OCI-LY3 (cell line): ENCODE data around the gene TRIM31.

Experiments
- H2AFZ ChIP-seq: fragments of 200-600, 300-600 bp; shearing (Covaris generic); 2 replicates; pipeline ENCODE4 v1.6.0; 2014; ENCODE audit warnings: antibody characterized with exemption, low read depth, low read length
- H3K27ac ChIP-seq: fragments of 200-600, 300-600 bp; sonication (generic); 2 replicates; pipeline ENCODE4 v1.5.1; 2014; ENCODE audit warnings: mild to moderate bottlenecking, low read length, moderate library complexity, mixed read lengths
- H3K27me3 ChIP-seq: fragments of 200-600, 300-600 bp; sonication (generic); 2 replicates; pipeline ENCODE4 v1.6.1; 2014; ENCODE audit warnings: low read depth, low read length, mixed read lengths
- H3K36me3 ChIP-seq: fragments of 200-600, 300-600 bp; sonication (generic); replicated peaks from 2 replicates; pipeline ENCODE3; 2014; ENCODE audit warnings: low read depth, low read length, mixed read lengths
- H3K4me1 ChIP-seq: fragments of 300-600, 200-600 bp; sonication (generic); 2 replicates; pipeline ENCODE4 v1.6.1; 2014; ENCODE audit warnings: low read length, mixed read lengths
- H3K4me2 ChIP-seq: fragments of 200-600, 300-600 bp; sonication (generic); 2 replicates; pipeline ENCODE4 v1.6.1; 2014; ENCODE audit warnings: low read length, mixed read lengths
- H3K4me3 ChIP-seq: fragments of 300-600, 200-600 bp; sonication (generic); 2 replicates; pipeline ENCODE4 v1.5.1; 2014; ENCODE audit warnings: antibody characterized with exemption, mild to moderate bottlenecking, low read length, moderate library complexity
- H3K79me2 ChIP-seq: fragments of 300-600, 200-600 bp; shearing (Covaris generic); 2 replicates; pipeline ENCODE4 v1.6.1; 2014; ENCODE audit warnings: mild to moderate bottlenecking, low read length, mixed read lengths
- H3K9ac ChIP-seq: fragments of 300-600, 200-600 bp; shearing (Covaris generic); 2 replicates; pipeline ENCODE4 v1.6.0; 2014; ENCODE audit warnings: mild to moderate bottlenecking, low read length, moderate library complexity
- H3K9me3 ChIP-seq: fragments of 200-600, 300-600 bp; shearing (Covaris generic); 2 replicates; pipeline ENCODE4 v1.6.1; 2014; ENCODE audit warnings: low read length, mixed read lengths; ENCODE audit not compliant: insufficient read depth
- H4K20me1 ChIP-seq: fragments of 200-600, 300-600 bp; sonication (generic); 2 replicates; pipeline ENCODE4 v1.6.1; 2016; ENCODE audit warnings: low read length, mixed read lengths; ENCODE audit not compliant: insufficient read depth
- CTCF ChIP-seq: fragments of 200-600, 300-600 bp; sonication (generic); IDR thresholded peaks from 2 replicates; pipeline ENCODE4 v1.5.1; 2014; ENCODE audit warnings: antibody characterized with exemption, low read length, low read depth
- EZH2phosphoT487 ChIP-seq: fragments of 200-600 bp; shearing (Covaris generic); IDR thresholded peaks from 2 replicates; pipeline ENCODE4 v1.6.1; 2018; ENCODE audit warnings: antibody characterized with exemption, mixed run types, low read depth

The TRIM31 gene

GRCh38 chr6:30151580-30151979, 38.7 kb upstream of the TRIM31 start:
- TF ChIP-seq CTCF (no peak), EZH2phosphoT487 (no peak)
- Histone ChIP-seq H3K4me2 (no peak overlapping the region), H4K20me1 (no peaks in the 10 kb centered on the region), H2AFZ (no peak overlapping the region), H3K4me1 (peaks cover 16% of the 10 kb centered on the region), H3K79me2 (no peaks in the 10 kb centered on the region), H3K36me3 (no peaks in the 10 kb centered on the region), H3K4me3 (no peak overlapping the region), H3K9me3 (no peaks in the 10 kb centered on the region), H3K9ac (no peak overlapping the region), H3K27me3 (no peaks in the 10 kb centered on the region), H3K27ac (no peak overlapping the region)

GRCh38 chr6:30150671-30151395, 37.9 kb upstream of the TRIM31 start:
- Histone ChIP-seq H3K4me1 (peaks cover 10% of the 10 kb centered on the region), H3K9me3 (no peaks in the 10 kb centered on the region), H4K20me1 (no peaks in the 10 kb centered on the region), H3K79me2 (no peaks in the 10 kb centered on the region), H3K36me3 (no peaks in the 10 kb centered on the region), H3K27ac (no peak overlapping the region), H2AFZ (no peak overlapping the region), H3K27me3 (no peaks in the 10 kb centered on the region), H3K4me3 (no peak overlapping the region), H3K9ac (no peak overlapping the region), H3K4me2 (no peak overlapping the region)
- no peak for TF ChIP-seq CTCF
- TF ChIP-seq EZH2phosphoT487, result no peak

GRCh38 chr6:30149858-30150550, 37.1 kb upstream of the TRIM31 start:
- Histone ChIP-seq H3K27me3 (no peaks in the 10 kb centered on the region), H3K4me1 (peaks cover 10% of the 10 kb centered on the region), H3K4me3 (no peak overlapping the region), H3K9me3 (no peaks in the 10 kb centered on the region), H4K20me1 (no peaks in the 10 kb centered on the region), H3K4me2 (no peak overlapping the region), H3K9ac (no peak overlapping the region), H3K36me3 (no peaks in the 10 kb centered on the region), H2AFZ (no peak overlapping the region), H3K27ac (no peak overlapping the region), H3K79me2 (no peaks in the 10 kb centered on the region)
- TF ChIP-seq CTCF (no peak), EZH2phosphoT487 (no peak)

GRCh38 chr6:30149234-30149633, 36.3 kb upstream of the TRIM31 start:
- Histone ChIP-seq H3K27me3 (0 out of 2 replicates have a peak, but pooled peaks cover 3% of the 10 kb centered on the region), H3K9me3 (no peaks in the 10 kb centered on the region), H3K27ac (no peak overlapping the region), H2AFZ (no peak overlapping the region), H3K36me3 (no peaks in the 10 kb centered on the region), H3K4me2 (no peak overlapping the region), H3K79me2 (no peaks in the 10 kb centered on the region), H3K4me1 (peaks cover 10% of the 10 kb centered on the region), H3K9ac (no peak overlapping the region), H4K20me1 (no peaks in the 10 kb centered on the region), H3K4me3 (no peak overlapping the region)
- TF ChIP-seq CTCF (no peak), EZH2phosphoT487 (no peak)
